ENCODE measurements around the gene BCAT1.

Gene BCAT1, protein sequence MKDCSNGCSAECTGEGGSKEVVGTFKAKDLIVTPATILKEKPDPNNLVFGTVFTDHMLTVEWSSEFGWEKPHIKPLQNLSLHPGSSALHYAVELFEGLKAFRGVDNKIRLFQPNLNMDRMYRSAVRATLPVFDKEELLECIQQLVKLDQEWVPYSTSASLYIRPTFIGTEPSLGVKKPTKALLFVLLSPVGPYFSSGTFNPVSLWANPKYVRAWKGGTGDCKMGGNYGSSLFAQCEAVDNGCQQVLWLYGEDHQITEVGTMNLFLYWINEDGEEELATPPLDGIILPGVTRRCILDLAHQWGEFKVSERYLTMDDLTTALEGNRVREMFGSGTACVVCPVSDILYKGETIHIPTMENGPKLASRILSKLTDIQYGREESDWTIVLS

DNA sequence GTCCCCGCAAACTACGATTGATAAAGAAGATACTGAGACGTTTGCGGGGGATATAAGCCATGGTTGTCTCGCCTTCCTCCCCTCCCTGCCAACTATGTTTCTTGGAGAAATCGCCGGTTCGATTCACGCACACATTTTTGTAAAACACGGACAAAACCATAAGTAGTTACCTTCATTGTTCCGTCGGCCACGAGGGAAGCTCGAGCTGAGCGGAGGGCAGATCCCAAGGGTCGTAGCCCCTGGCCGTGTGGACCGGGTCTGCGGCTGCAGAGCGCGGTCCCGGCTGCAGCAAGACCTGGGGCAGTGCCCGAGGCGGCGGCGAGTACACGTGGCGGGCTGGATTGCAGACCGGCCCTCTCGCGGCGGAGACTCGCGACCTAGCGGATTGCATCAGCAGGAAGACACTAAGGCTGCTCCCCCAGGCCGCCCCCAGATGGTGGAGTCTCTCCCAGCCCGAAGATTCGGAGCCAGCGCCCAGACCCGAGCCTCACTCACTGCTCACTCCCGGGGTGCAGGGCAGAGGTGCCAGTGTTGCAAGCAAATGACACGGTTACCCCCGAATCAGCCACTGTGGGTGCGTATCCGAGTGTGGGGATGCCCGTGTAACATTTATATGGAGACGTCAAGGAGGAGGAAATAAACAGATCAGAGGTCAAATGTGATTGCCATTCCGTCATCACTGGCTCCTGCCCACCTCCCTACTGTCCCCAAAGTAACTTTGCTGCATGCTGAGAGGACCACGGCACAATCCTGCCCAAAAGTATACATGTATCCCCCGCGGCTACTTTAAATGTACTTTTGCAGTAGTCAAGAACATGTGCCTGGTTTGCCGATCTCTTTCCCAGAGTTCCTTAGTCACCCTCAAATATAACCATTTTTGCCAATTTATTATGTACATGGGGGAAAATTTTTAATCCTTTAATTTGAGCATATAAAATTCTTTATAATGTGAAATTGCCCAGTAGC lies at the start of gene BCAT1:
Gene BCAT1 (minus strand): TSS at position 345 of the 966 bp plus-strand sequence. CDS start 169 bp downstream, at position 176.
- DNase-seq: no peak

DNA sequence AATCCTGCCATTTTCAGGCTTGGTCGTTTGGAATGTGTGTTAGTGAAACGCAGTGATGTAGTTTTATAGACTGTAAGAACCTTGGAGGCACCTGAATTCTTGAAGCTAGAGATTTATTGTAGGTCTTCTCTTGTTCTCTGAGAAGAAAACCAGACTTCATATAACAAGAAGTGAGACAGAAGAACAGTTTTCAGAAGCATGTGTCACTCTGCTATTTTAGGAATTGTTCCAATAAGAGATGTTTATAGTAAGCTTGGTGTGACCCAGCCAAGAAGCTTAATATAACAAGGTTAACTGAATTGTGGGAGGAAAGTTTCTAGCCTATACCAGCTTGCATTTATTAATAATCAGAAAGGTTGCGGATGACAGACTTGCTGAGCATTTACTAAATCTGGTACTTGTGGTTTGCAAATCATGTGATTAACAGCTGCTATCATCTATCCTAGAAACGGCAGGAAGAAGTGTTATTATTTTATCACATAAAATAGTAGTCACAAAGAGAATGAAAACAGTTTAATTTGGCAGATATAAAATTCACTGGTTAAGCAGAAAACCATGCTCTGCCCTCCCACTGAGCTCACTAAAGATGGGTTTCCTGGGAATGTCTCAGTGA lies 49.2 kb upstream of the BCAT1 start:
- DNase-seq: no peak

DNA sequence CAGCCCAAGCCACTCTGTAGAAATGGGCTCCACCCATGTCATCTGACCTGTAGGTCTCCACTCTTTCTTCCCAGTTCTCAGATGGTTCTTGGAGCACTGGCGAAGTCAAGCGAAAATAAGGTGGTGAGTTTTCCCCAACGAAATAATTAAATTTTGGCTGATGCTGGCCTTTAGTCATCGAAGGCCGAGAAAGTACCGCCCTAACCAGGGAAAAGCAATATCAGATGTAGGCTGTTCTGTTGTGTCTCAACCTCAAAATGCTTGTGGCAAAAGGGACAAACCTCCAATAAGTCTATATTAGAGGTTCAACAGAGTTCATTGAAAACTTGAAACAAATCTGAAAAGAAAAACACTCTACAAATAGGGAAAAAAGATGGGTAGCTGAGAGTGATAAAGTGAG lies 48.6 kb upstream of the BCAT1 start:
- no peak for DNase-seq

DNA sequence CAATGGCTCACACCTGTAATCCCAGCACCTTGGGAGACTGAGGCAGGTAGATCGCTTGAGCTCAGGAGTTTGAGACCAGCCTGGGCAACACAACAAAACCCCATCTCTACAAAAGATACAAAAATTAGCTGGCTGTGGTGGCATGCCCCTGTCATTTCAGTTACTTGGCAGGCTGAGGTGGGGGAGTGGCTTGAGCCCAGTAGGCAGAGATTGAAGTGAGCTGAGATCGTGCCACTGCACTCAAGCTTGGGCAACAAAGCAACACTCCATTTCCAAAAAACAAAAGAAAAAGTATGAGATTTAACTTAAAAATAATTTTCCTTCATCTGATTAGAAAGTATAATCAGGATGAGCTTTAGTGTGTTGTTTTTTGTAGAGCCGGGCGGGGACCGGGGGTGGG lies 47.9 kb upstream of the BCAT1 start:
- DNase-seq: no peak

DNA sequence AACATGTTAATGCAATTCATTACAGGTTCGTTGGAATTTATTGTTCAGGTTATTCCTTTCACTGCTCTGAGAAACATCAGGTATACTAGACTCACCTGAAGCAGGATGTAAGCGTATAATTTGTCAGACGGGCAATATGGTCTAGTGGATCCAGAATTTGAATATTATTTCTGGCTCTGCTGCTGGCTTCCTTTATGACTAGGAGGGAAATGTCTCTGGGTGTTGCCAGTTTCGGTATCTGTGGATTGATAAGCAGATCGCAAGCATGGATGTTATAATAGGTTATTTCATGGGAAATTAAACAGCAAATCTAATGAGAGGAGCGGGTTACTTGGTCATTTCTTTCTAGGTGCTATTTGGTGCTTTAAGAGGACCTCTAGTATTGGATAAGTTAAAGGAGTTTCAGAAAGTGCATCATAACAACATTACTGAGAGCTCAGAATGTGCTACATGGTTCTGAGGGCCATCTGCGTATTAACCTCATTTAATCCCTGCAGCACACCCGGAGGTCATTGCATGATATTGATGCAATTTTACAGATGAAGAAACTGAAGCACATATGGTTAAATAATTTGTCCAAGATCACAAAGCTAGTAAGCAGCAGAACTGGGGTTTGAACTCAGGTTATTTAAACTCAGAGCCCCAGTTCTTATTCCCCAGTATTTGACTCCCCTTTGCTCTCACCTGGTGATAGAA lies 47.3 kb upstream of the BCAT1 start:
- no peak for DNase-seq

DNA sequence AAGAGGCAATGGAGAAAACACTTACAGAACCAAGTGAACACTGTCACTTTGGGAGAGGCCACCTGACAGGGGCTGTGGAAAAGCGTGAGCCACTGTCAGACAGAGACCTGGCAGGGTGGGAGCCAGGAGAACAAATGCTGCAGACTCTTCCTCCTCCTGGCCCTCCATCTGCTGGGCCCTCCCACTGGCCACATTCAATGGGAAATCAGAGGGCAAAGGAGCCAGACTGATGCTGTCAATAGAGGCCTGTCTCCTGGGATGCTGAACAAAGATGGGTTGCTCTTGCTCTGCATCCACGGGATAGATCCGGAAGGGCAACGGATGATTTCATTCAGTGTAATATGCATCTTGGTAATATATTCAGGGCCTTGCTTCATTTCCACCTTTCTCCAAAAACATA lies 44.9 kb upstream of the BCAT1 start:
- DNase-seq: no peak

DNA sequence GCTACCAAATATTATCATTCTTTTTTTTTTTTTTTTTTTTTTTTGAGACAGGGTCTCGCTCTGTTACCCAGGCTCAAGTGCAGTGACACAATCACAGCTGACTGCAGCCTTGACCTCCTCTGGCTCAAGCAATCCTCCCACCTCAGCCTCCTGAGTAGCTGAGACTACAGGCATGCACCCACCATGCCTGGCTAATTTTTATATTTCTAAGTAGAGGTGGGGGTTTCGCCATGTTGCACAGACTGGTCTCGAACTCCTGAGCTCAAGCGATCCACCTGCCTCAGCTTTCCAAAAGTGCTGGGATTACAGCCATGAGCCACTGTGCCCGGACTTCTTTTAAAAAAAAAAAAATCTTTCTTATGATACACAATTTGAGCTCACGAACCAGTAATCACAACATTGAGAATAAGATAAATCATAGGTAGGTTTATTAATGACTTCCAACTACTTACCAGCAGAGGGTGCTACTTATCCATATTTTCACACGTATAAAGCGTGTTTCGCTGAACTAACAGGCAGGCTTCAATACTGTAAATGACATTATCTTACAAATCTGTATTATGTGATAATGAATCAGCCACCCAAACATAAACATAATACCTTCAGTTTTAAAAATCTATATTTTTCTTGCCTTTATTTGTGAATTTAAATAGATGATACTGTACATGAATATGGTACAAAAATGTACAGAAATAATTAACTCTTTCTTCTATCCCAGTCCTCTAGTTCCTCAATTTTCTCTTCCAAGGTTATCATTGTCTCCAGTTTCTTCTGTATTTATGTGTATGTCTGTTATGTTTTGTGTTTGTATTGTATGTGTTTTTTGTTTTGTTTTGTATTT lies 42.5 kb upstream of the BCAT1 start:
- no peak for DNase-seq

DNA sequence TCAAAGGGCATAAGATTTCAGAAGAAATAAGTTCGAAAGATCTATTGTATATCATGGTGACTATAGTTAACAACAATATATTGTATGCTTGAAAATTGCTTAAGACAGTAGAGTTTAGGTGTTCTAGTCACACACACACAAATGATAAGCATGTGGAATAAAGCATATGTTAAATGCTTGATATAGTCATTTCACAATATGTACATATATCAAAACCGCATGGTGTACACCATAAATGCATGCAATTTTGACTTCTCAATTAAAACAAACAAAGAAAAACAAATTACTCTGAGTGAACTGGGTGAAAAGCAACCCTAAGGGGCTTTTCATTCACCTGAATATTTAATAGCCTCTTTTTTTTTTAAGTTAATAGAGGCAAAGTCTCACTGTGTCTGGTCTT lies 40.3 kb upstream of the BCAT1 start:
- no peak for DNase-seq

DNA sequence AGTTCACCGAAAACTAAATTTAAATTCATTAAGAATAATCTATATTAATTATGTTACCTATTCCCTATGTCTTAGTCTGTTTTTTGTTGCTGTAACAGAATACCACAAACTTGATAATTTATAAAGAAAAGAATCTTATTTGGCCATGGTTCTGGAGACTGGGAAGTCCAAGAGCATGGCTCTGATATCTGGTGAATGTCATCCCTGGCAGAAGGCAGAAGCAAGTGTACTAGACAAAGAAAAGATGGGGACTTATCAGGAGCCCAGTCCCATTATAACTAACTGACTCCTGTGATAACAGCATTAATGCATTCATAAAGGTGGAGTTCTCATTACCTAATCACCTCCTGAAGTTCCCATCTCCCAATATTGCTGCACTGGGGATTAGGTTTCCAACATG lies 33.3 kb upstream of the BCAT1 start:
- DNase-seq: no peak

DNA sequence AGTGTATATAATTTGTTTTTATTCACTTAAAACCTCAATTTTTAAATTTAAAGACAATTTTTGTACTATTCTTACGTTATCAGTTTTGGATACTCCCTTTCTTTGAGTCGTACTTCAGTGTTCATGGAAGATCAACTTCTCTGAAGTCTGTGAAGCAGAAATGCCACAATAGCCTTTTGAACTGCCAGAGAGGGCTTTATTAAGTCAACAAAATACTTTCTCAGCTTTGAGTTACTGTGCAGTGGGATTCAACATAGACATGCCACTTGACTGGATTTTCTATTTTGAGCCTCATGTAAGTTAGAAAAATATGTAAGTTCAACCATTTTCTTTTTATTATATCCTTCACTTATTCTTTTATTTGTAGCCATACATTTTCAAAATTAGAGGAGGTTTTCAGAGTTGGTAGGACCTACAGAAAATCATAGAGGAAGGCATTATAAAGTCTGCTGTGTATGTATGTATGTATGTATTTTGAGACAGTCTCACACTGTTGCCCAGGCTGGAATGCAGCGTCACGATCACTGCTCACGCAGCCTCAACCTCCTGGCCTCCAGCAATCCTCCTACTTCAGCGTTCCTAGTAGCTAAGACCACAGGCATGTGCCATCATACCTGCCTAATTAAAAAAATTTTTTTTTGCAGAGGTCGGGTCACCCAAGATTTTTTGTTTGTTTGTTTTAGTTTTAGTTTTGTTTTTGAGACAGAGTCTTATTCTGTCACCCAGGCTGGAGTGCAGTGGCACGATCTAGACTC lies 31.3 kb upstream of the BCAT1 start:
- no peak for DNase-seq

DNA sequence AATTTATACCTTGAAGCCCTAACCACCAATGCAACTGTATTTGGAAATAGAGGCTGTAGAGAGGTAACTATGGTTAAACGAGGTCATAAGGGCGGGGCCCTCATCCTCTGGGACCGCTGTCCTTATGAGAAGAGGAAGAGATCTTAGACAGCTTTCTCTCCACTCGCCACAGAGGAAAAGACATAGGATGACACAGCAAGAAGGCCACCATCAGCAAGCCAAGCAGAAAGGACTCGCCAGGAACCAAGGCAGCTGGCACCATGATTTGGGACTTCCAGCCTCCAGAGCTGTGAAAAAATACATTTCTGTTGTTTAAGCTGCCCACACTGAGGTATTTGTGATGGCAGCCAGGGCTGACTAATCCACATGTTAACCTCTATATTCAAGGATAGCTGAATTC lies 30.4 kb upstream of the BCAT1 start:
- DNase-seq: no peak

DNA sequence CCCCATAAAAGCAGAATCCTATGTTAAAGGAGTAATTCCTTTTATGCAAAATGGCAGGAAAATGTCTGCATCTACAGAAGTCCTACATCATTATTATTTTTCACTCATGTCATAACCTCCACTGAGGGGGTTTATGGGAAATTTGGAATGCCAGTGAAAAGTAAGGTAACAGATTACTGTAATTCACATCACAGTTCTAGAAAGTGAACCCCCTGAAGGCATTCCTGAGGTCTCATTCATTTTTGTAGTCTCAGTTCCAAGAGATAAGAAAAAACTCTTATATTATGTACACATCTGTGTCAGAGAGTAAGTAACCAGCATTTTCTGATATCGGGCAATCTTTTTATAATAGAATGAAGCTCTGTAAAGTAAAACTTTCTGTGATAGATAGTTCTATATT lies 28.8 kb upstream of the BCAT1 start:
- no peak for DNase-seq

DNA sequence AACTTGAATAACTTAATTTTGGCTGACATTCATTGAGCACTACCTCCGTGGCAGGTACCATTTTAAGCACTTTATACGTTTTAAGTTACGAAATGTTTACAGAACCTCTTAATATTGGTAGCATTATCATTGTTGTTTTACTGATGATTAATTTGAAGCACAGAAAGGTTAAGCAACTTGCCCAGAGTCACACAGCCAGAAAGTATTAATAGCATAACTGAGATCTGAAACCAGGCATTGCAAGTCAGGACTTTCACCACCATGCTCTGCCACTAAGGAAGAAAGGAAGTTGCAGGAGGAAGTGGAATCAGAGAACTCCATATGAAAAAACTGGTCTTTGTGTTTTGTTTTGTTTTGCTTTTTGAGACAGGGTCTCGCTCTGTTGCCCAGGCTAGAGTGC lies 28.2 kb upstream of the BCAT1 start:
- DNase-seq: no peak

DNA sequence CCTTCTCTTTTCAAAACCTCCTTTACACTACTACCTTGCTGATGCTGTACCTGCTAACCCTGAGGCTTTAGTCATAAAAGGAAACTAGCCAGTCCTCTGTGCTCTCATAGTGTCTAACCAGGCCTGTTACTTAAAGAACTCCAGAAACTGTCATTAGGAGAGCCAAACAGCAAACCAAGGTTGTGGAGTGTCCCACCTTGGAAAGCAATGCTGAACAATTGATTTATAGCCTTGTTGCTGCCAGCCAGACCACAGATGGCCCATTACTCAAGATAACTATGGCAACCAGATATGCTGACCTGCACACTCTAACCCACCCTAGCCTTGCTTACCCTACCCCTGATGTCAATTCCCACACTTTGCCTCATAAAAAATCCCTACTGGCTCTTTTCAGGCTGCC lies 26.5 kb upstream of the BCAT1 start:
- DNase-seq: no peak

DNA sequence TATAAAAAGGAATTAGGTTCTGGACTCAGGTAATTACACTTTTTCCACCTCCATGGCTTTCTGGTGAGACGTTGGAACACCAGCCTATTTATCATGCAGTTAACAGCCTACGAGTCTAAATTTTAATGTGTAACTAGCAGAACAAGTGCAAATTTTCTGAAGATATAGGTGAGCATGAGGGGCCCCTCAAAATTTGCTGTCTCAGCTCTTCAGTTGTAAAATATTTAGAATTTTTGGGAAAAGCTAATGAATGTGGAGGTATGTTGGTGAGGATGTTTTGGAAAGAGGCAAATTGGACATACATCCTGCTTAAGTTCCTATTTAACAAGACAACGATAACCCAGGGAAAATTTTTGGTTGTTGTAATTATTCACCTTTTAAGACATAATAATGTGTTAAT lies 25.3 kb upstream of the BCAT1 start:
- no peak for DNase-seq

DNA sequence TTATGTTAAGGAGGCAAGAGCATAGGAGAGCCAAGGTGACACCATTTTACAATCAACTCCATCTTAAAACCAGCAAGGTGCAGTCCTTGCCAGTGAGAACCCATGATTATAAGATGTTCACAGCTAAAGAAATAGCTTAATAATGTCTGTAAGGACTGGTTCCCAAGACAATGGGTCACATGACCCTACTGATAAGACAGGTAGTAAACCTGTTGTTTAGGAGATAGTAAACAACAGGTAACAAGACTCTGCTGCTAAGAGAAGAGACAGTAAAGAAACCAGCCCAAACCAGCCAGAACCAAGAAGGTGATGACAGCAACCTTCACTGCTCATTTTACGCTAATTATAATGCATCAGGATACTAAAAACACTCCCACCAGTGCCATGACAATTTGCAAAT lies 23.2 kb upstream of the BCAT1 start:
- no peak for DNase-seq

DNA sequence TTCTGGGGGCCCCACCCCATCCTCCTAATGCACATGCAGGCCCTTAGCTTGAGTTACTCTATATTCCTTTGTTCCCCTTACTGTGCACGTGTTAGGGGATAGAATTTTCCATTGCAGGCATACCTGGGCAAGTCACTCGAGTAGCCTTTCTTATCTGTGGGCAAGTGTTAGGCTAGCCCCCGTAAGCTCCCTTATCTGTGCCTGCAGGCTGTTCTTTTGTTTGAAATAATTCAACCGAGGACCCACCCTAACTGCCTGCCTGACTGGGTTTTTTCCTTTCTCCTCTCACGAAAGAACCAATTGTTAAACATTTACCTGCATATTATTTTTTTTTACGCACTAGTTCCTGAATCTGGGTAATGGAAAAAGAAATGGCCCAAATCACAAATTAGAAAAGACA lies 21.3 kb upstream of the BCAT1 start:
- no peak for DNase-seq

DNA sequence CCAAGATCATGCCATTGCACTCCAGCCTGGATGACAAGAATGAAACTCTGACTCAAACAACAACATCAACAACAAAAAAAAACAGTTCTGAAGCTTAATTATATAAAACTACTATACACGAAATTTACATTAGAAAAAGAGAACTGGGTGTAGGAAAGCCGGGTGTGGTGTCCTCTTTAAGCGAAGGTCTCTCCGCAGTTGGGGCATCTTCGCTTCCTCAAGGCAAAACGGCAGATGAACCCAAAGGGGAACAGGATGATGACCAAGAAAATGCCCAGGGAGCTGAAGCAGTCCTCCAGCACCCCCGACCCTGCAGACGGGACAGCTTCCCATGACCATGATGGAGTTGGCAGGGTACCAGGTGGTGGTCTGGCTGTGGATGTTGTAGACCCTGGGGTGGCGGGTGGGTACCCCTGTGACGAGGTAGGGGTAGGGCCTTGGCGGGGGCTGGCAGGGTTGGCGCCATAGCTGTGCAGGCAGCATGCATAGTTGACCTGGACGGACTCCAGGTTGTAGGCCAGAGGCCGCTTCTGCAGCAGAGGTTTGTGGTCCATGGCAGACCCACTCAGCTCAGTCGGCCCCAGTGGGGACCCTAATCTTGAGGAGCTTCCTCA lies 18.2 kb upstream of the BCAT1 start:
- no peak for DNase-seq

DNA sequence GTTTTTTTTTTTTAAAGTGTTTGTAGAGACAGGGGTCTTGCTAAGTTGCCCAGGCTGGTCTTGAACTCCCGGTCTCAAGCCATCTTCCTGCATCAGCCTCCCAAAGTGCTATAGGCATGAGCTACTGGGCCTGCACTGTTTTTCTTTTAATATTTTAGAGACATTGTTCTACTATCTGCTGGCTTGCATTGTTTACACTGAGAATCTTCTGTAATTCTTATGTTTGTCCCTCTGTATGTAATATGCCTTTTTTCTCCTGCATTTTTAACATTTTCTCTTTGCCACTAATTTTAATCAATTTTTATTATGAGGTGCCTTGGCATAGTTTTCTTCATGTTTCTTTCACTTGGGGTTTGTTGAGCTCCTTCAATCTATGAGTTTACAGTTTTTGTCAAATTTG lies 15.4 kb upstream of the BCAT1 start:
- DNase-seq: no peak

DNA sequence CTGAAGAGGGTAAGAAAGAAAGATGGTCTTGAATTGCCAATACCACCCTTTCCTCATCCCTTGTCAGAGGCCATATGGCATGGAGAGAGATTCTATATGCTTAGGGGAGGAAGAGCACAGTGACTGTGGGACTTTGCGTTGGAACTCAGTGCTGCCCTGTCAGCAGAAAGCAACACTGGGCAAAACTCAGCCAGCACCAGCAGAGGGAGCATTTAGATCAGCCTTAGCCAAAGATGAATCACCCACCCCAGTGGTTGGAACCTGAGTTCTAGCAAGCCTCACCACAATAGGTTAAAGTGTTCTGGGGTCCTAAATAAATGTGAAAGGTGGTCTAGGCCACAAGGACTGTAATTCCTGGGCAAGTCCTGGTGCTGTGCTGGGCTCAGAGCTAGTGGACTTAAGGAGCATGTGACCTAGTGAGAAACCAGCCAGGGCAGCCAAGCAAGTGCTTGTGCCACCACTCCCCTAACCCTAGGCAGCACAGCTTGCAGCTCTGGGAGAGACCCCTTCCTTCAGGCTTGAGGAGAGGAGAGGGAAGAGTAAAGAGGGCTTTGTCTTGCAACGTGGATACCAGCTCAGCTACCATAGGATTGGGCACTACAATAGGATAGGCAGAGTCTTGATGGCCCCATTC lies 11.4 kb upstream of the BCAT1 start:
- no peak for DNase-seq
